GM21526 (cell line): ENCODE results near the gene NRCAM.

ENCODE experiments used
- ATAC-seq: cut with Tn5 transposase; IDR thresholded peaks from one replicate; pipeline ENCODE4 v1.9.1; 2021; ENCODE audit warnings: moderate library complexity; ENCODE audit not compliant: unreplicated experiment, low FRiP score

Gene NRCAM

GRCh38 chr7:108181073-108181985 lies 274.9 kb downstream of the NRCAM start:
- no peak for ATAC-seq

GRCh38 chr7:108178398-108178797 lies 277.8 kb downstream of the NRCAM start:
- ATAC-seq = no peak

- no peak for ATAC-seq
Measured at GRCh38 chr7:108171164-108171563, 285.1 kb downstream of the NRCAM start.

GRCh38 chr7:108170251-108170650 lies 286.0 kb downstream of the NRCAM start:
- no peak for ATAC-seq

GRCh38 chr7:108167460-108167859 lies 288.8 kb downstream of the NRCAM start:
- no peak for ATAC-seq

- ATAC-seq = no peak
Measured at GRCh38 chr7:108166687-108167086, 289.5 kb downstream of the NRCAM start.

- no peak for ATAC-seq
Measured at GRCh38 chr7:108165723-108166122, 290.5 kb downstream of the NRCAM start.

GRCh38 chr7:108164946-108165345 lies 291.3 kb downstream of the NRCAM start:
- no peak for ATAC-seq

GRCh38 chr7:108164342-108164741 lies 291.9 kb downstream of the NRCAM start:
- no peak for ATAC-seq

GRCh38 chr7:108158776-108159175 lies 297.5 kb downstream of the NRCAM start:
- no peak for ATAC-seq

GRCh38 chr7:108157606-108158335 lies 298.5 kb downstream of the NRCAM start:
- ATAC-seq = no peak

GRCh38 chr7:108156897-108157605 lies 299.2 kb downstream of the NRCAM start:
- ATAC-seq = no peak

GRCh38 chr7:108152198-108152597 lies 304.0 kb downstream of the NRCAM start:
- ATAC-seq = no peak

- no peak for ATAC-seq
Measured at GRCh38 chr7:108149908-108150307, 306.3 kb downstream of the NRCAM start.

- no peak for ATAC-seq
Measured at GRCh38 chr7:108149119-108149518, 307.1 kb downstream of the NRCAM start.

- no peak for ATAC-seq
Measured at GRCh38 chr7:108147031-108147563, 309.1 kb downstream of the NRCAM start.

GRCh38 chr7:108146070-108146842 lies 310.0 kb downstream of the NRCAM start:
- ATAC-seq = no peak

GRCh38 chr7:108145401-108145800 lies 310.8 kb downstream of the NRCAM start:
- no peak for ATAC-seq

- no peak for ATAC-seq
Measured at GRCh38 chr7:108144931-108145330, 311.3 kb downstream of the NRCAM start.
